AG08395 (cell line): ENCODE data around the gene COA5.
A peak's percentile ranks its signal among the peaks of the same experiment; 100 is the strongest.

Source experiments
- DNase-seq: peaks from one replicate; pipeline ENCODE4 v3.0.0; 2012; ENCODE audit warnings: mixed read lengths, low spot score

COA5 gene, protein sequence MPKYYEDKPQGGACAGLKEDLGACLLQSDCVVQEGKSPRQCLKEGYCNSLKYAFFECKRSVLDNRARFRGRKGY

DNA sequence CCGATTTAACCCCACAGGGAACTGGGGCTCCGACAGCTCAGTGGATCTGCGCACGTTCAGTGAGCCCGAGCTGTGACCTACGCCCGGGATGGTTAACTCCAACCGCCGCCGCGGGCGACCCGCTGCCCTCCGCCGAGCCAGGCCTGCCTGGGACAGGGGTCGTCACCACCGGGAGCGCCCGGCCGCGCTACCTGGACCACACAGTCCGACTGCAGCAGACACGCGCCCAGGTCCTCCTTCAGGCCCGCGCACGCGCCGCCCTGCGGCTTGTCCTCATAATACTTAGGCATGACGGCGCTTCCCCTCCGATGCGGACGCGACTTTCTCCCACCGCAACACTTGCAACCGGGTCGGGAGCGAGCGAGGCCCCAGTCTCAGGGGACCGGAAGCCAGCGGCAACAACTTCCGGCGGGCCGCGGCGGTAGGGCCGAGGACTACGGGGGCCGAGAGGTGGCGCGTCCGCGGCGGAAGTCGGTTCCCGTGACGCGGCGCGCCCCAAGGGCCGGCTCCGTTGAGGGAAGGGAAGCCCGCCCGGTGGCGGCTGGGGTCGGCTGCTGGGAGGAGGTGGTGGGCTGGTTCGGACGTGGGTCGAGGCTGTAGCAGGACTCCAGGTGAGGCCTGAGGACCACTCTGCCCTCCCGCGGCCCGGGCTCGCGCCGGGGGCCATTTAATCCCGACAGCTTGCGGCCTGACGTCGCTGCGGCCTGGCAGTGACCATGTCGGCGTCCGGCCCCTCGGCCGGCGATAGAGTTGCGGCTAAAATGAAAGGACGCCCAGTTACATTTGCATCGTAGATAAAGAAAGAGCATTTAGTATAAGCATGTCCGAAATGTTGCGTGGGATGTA, at the start of gene COA5, which contains the start of gene UNC50:
TSS of gene COA5 (minus strand) at position 397 of the 846 bp plus-strand sequence. CDS start at position 290, 107 bp downstream.
TSS of gene UNC50 (plus strand) at position 474 of the 846 bp plus-strand sequence. CDS start 1,171 bp downstream, outside the sequence.
- DNase-seq = peak; percentile 95

DNA sequence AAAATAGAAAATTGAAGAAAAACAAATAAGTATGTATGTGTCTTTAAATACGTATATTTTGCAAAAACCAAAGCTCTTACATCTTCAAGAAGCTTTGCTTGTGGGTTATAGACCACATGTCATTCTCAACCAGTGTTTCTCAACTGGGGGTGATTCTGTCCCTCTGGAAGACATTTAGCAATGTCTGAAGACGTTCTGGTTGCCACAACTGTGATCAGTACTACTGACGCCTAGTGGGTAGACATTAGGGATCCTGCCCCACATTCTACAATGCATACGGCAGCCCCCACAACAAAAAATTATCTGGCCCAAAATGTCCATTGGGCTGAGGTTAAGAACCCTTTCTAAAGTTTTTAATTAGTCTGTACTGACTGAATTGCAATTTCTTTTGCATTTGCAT, 48.5 kb upstream of the COA5 start:
- DNase-seq = no peak

DNA sequence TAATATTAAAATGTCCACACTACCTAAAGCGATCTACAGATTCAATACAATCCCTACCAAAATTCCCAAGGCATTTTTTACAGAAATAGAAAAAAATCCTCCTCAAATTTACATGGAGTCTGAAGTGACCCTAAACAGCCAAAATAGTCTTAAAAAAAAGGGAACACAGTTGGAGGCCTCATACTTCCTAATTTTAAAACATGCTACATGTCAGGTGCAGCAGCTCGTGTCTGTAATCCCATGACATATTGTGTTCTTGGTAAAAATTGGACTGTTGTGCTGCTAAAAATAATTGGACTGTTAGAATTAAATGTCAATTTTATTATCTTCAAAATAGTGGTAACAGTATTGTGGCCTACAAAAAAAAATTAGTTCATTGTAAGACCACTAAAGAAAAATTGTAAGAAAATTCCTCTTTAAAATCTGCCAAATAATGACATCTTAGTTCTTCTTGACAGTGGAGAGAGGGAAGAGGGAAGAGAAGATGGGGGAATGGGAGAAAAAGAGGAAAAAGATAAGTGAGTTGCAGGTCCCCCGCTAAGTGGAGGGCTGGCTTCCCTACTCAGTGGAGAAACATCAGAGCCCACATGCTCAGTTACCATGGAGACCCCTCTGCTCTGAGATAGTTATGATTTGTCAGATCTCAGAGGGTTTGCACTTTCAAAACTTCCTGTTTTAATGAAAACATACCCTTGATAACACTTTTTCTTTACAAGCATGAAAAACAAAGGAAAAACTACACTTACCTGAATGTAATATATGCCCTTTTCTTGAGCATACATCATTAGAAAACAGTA, 46.6 kb upstream of the COA5 start:
- no peak for DNase-seq

DNA sequence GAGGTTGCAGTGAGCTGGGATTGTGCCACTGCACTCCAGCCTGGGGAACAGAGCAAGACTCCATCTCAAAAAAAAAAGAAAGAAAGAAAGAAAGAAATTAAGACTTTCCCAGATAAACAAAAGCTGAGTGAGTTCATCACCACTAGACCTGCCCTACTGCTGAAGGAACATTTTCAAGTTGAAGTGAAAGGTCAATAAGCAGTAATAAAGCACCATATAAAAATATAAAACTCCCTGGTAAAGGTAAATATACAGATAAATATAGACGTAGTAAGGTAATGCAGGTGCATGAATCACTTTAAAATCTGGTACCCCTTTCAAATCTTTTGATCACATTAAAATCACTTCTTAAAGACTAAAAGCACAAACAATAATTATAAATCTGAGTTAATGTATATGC, 42.7 kb upstream of the COA5 start:
- DNase-seq = no peak

DNA sequence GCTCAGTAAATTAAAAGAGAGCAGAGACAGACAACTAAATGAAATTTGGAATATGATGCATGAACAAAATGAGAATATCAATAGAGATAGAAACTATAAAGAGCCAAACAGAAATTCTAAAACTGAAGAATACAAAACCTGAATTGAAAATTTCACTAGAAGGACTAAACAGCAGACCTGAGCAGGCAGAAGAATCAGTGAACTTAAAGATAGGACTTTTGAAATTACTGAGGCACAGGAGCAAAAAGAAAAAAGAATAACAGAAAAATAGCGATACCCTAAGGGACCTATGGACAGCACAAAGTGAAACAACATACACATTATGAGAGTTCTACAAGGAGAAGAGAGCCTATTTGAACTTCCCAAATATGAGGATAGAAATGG, 41.7 kb upstream of the COA5 start:
- no peak for DNase-seq

DNA sequence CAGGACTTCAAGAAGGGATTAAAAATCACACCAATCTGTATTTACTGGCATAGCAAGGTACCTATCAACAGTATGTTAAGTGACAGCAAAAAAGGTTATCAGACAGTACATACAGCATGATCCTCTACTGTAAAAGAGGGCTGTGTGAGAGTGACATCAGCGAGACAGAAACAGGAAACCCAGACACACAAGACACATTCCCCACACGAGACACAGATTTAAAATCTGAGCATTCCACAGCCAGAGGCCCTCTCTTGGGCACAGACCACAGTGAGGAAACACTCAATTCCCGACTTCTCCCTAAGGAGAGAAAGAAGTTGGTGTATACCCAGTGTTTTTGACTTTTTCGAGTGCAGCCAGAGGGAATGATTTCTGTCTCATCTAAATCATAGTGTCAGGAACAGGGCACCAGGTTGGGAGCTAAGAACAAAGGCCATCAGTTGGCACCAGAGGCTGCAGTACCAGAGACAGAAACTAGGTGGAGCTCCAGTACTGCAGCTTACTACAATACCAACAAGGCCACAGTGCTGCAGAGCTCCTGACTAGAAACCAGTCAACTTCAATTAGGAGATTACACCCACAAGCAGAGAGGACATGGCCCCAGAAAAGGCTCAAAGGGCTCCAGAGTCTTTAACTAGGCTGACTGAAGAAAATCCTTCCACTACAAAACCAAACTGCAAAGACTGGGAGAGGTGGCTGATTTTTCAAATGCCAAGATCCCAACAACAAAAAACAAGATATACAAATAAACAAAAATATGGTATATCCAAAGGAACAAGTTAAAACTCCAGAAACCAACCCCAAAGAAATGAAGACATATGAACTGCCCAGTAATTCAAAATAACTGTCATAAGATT, 41.1 kb upstream of the COA5 start:
- DNase-seq = peak; percentile 63

DNA sequence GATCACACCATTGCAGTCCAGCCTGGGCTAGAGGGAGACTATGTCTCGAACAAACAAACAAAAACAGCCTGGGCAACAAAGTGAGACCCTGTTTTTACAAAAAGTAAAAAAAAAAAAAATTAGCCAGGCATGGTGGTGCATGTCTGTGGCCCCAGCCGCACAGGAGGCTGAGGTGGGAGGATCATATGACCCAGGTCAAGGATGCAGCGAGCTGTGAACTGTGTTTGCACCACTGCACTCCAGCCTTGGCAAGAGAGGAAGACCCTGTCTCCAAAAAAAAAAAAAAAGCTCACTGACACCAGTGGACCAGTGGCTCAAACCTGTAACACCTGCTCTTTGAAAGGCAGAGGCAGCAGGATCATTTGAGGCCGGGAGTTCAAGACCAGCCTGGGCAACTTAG, 40.1 kb upstream of the COA5 start:
- DNase-seq = no peak

DNA sequence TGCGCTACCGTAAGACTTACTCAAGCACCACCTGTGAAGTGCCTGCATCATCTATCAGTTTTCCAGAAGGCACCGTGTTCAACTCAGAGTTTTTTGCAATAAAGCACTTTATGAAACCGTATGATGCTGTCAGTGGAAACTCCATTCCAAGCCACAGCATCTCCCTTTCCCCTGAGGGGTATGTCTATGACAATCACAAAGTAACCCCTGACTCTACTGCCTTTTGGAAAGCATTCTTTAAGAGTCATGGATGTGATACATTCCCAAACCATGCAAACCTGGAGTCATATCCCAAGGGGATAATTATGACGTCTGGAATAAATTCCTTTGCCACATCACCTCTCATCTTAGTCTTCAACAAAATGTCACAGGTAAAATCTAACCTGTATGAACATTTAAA, 39.3 kb upstream of the COA5 start:
- no peak for DNase-seq

DNA sequence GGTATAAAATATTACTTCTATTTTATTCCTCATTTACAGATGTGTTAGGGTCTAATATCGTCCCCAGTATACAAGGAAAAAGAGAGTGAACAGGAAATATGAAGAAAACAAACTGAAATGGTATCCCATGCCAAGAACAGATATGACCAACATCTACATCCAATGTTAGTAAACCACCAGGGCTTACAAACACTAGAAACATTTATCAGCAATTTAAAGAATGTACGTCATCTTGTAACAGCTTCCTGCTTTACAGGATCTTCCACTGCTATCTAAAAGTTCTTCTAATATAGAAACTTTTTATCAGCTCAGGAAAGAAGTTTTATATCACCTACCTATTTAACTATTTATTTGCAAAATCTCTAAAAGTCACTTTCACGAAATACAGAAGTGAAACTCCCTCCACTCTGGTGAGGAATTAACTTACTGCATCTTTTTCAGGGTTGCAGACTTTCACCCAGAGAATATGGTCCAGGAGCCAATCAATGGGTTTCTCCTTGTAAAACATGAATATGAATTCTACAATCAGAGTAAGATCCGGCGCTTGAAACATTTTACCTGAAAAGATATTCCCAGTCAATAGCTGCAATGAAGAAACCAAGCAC, 35.3 kb upstream of the COA5 start:
- DNase-seq = no peak

DNA sequence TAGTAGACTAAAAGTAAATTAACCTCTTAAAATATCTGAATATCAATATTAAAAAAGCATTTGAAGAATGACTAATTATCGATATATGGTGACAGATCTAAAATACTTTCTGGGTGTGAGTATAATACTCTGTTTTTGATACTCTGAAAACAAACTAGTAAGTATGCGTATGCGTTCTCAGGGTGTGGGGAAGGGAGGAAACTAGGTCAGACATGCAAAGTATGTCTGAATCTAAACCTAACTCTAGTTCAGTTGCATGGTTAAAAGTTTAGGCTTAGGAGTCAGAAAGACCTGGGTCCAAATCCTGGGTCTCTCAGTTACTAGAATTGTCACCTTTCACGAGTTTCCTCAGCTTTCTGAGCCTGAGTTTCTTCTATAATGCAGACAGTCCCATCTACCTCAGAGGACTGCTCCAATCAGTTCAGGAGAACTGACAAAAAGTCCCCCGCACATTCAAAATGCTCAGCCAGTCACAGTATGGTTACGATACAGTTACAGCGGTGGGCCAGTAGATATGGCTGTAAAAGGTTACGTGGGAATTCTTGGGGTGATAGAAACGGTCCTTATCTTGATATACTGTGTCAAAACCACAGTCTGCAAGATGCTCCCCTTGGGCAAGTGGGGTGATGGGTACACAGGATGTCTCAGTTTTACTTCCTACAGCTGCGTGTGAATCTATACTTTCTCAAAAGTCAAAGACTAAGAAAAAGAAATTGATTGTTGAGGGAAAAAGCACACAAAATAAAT, 29.3 kb upstream of the COA5 start:
- DNase-seq = no peak

DNA sequence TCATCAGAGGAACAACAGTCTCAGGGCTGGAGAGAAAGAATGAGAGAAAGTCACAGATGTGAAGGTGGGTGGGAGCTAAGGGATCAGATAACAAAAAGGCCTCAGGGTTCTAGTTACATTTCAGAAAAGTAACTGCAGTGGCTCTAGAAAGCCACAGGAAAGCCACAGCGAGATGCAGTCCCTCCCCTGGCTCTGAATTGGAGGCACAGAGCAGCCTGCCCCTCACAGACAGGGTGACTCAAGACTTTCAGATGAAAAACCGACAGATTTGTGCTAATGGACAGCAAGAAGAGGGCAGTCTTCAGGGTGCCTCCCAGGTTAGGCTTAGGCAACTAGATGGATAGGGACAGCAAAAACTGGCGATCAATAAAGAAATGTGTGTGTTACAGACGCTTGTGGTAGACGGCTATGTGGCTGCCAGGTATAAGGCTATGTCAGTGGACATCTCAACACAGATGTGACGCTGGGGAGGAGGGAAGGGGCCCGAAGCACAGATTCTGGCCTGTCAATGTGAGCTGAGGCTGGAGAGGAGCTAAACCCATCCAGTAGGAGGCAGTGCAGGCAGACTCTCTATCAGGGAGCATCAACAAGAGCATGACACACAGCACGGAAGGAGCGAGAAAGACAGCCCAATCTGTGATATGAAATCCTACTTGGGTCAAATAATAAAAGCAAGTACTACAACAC, 26.2 kb upstream of the COA5 start:
- no peak for DNase-seq

DNA sequence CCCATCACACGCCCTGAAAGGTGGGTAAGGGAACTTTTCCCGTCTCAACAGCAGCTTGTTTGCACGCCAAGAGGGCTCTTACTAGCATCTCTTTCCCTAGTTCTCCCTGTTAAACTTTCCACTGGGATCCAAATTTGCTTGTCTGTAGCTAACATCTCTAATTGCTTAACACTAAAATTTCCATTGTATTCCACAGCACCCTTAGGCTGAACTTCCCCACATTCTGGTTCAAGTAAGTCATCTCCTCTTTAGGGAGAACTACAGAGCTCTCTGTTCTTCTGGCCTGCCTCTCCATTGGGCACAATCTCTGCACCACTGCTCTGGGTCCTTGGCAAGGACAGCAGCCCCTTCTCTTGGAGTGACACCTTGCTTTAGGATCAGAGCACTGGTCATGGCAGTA, 24.0 kb upstream of the COA5 start:
- DNase-seq = no peak

DNA sequence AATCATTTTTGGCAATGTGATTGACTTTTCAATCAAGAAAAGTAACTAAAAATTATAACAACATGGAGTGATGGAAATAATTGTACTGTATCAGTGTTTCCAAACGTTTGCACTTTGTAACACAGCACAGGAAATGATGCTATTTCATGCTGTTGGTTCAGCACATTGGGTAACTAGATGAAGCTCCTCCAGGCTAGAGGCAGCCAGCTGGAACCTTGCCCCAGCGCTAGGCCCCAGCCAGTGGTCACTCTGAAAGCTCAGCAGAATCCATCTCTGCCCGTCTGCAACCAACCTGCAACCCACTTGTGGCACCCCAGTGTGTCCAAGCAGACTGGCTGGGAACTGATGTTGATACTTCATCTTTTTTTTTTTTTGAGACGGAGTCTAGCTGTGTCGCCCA, 15.3 kb upstream of the COA5 start:
- DNase-seq = no peak

DNA sequence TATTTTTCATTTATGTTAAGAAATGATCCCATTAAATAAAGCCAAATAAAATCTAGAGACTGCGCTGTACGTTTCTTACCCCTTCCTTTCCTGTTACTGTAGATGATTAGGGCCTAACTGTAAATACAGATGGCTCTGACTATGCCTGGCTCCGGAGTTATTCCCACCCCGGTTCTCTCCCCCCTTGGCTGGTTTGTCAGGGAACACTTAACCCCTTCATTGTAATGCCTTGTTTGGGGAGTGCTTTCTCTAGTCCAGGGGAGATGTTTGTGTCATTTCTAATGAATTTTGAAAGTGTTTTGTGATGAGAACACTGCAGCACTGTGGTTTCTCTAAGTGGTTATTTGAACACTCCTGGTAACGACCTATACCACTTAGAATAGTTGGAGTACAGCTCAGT, 8.8 kb upstream of the COA5 start:
- no peak for DNase-seq

DNA sequence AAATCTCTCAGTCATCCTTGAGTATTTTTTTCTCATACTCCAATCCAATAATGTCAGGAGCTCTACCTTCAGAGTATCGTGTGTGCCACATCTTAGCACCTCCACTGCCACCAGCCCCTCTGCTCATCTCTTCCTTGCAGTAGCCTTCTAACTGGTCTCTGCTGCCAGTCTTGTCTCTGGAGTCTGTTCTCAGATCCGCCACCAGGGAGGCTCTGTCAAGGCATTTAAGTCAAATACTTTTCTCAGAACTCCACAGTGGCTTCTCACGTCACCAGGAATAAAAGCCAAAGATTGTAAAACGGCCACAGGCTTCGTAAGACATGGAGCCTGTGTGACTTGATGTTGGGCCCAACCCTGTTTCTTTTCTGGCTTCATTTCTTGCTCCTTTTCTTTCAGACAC, 7.2 kb upstream of the COA5 start:
- no peak for DNase-seq

DNA sequence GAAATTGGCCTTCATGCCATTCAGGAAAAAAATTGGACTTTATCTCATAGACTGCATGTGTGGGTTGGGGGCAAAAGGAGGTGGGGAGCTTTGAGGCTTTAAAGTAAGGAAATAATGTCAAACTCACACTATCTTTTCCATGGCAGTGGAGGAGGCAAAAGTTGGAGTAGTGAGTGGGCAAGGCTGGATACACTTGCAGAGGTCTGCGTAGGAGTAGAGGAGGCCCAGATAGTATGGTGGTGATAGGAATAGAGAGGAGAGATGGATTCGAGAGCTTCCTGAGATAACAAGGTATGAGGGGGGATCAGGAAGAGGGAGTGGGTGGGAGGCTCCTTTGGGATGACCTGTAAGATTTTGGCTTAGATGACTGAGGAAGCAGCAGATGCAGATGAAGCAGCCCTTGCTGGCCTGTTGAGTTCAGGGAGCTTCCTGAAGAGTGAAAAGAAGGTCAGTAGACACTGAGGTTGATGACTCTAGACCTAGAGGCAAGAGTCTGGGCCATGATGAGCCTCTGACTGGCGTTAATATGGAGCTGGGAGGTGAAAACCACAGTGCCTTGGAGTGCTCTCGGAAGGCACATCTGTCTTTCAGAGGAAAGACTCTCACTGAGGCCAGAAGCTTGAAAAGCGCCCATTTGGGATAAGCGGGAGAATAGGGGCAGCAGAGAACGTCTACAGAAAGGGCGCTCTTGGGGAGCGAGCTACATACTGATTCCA, 5.9 kb upstream of the COA5 start:
- no peak for DNase-seq

DNA sequence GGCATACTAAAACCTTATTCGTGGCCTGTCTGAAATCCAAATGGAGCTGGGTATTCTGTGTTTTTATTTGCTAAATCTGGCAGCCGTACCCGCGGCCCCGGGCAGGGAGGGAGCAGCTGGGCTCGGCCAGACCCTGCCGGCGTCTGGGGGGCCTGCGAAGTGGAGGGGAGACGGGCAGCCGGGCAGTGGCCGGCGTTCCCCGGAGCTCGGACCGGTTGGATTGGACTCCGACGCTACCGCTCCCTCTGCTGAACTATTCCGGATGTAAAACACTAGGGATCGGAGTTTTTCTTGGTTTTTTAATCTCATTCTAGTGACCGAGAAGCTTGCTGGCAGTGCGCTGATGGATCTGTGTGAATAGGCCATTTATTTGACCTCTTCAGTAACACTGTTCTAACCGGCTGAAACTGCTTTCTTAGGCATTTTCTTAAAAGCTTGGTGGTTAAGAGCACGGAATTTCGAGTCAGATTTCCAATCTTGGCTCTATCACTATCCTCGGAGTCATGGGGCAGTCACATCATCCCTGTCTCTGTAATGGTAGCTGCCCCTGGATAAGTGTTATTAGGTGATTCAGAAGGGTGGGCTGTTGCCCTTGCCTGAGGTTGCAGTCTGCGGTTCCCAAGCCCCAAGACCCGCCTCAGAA, 771 bp upstream of the COA5 start:
- peak; percentile 47 for DNase-seq

DNA sequence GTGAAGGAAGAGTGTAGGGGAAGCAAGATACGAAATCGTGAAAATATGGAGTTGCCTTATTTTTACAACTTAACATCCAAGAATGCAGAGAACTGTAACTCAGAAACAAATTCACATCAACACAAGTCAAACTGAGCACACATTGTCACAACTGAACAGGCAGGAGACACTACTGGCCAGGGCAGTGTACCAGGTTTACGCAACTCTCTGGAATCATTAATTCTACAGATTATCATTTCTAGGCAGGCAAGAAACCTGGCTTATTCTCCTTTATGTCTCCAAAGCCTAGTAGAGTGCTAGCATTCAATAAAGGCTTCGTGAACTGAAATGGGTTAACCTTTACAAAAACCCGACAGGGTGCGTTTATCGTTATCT, 584 bp downstream of the COA5 start:
- DNase-seq = no peak

DNA sequence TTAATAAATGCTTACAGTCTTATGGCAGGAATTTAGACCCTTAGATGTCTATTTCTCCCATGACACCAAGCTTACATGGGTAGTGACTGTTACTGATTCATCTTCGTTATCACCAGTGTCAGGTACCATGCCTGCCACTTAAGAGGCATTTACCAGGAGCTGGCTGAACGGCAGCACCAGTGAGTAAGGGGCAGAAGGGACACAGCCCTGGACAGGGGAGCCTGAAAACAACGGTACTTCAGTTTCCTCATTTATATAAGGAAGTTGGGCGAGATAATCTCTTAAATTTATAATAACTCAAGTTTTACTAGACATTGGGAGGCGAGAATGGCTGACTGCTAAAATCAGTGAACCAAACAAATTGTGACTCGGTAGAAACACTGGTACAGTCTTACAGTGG, 1.2 kb downstream of the COA5 start:
- no peak for DNase-seq
